Pulmonary artery endothelial cell (primary cell): ENCODE data around the gene TIMELESS. TPM values are rescaled to one million over a fixed set of nuclear protein-coding genes. Genes with fewer than 3 reads are reported as not detected.
"Not testable (repeated sequence)": the region's sequence is repeated elsewhere in the genome, so short reads cannot be mapped to it uniquely, and the experiment has no call there.

Experiments used
- DNase-seq: peaks from one replicate; pipeline ENCODE4 v3.0.0-alpha.2; 2011; ENCODE audit warnings: low read depth, low spot score
- total RNA-seq: library from RNA; depleted of rRNA; stranded (reverse); fragments of >200 nt; gene quantifications from 2 replicates; pipeline ENCODE4 v1.2.3, GENCODE V29; 2014

TIMELESS gene
- total RNA-seq, 1 donor from 2014 or later: 14.8 TPM

- DNase-seq: not testable (repeated sequence)
Measured at GRCh38 chr12:56404227-56404626, 45.0 kb downstream of the TIMELESS start.

- DNase-seq: not testable (repeated sequence)
Measured at GRCh38 chr12:56401612-56402011, 47.6 kb downstream of the TIMELESS start.

- not testable (repeated sequence) for DNase-seq
Measured at GRCh38 chr12:56401125-56401524, 48.1 kb downstream of the TIMELESS start.

GRCh38 chr12:56399466-56399865 lies 49.8 kb downstream of the TIMELESS start:
- not testable (repeated sequence) for DNase-seq

- no peak for DNase-seq
Measured at GRCh38 chr12:56398324-56398723, 50.9 kb downstream of the TIMELESS start.

- no peak for DNase-seq
Measured at GRCh38 chr12:56392331-56392730, 56.9 kb downstream of the TIMELESS start.

- no peak for DNase-seq
Measured at GRCh38 chr12:56391721-56392120, 57.5 kb downstream of the TIMELESS start.

GRCh38 chr12:56389412-56389811 lies 59.8 kb downstream of the TIMELESS start:
- no peak for DNase-seq

- no peak for DNase-seq
Measured at GRCh38 chr12:56387152-56387736, 62.0 kb downstream of the TIMELESS start.

GRCh38 chr12:56385873-56386272 lies 63.4 kb downstream of the TIMELESS start:
- DNase-seq: no peak

GRCh38 chr12:56382611-56383010 lies 66.6 kb downstream of the TIMELESS start:
- DNase-seq: no peak

GRCh38 chr12:56377989-56378316 lies 71.3 kb downstream of the TIMELESS start:
- DNase-seq: no peak

GRCh38 chr12:56377310-56377988 lies 71.8 kb downstream of the TIMELESS start:
- DNase-seq: no peak

GRCh38 chr12:56375598-56376434 lies 73.4 kb downstream of the TIMELESS start:
- DNase-seq: no peak

GRCh38 chr12:56374726-56375597 lies 74.3 kb downstream of the TIMELESS start:
- DNase-seq: no peak

- no peak for DNase-seq
Measured at GRCh38 chr12:56373515-56373914, 75.7 kb downstream of the TIMELESS start.

GRCh38 chr12:56366948-56367347 lies 82.3 kb downstream of the TIMELESS start:
- no peak for DNase-seq
